Neutrophil (primary cell): ENCODE data around the gene RAD54L.
"Not testable (repeated sequence)": the region's sequence is repeated elsewhere in the genome, so short reads cannot be mapped to it uniquely, and the experiment has no call there.

Source experiments
- H3K27ac ChIP-seq: fragments of 200-600 bp; sonication (generic); 2 replicates; pipeline ENCODE4 v1.5.1; 2016; ENCODE audit warnings: mild to moderate bottlenecking, moderate library complexity
- H3K27me3 ChIP-seq: fragments of 200-600 bp; sonication (generic); 2 replicates; pipeline ENCODE4 v1.6.0; 2016; ENCODE audit warnings: mild to moderate bottlenecking
- H3K36me3 ChIP-seq: fragments of 200-600 bp; sonication (generic); 2 replicates; pipeline ENCODE4 v1.5.1; 2017
- H3K4me1 ChIP-seq, 2 experiments: fragments of 200-600 bp in 1 of 2; sonication (generic) in 1 of 2; 1 replicate in 1 of 2; 2 replicates in 1 of 2; pipeline versions ENCODE4 v1.5.1 to v1.6.1; 2013 to 2016; ENCODE audit warnings: low read depth in 1 of 2, low read length in 1 of 2, mild to moderate bottlenecking in 1 of 2, moderate library complexity in 1 of 2; ENCODE audit not compliant: control insufficient read depth in 1 of 2, insufficient read depth in 1 of 2
- H3K4me3 ChIP-seq, 2 experiments: fragments of 200-600 bp in 1 of 2; sonication (generic) in 1 of 2; 1 replicate in 1 of 2; 2 replicates in 1 of 2; pipeline ENCODE4 v1.5.1; 2013 to 2016; ENCODE audit warnings: low read depth in 1 of 2, low read length in 1 of 2, mild to moderate bottlenecking in 1 of 2, moderate library complexity in 1 of 2
- H3K9me3 ChIP-seq: fragments of 200-600 bp; sonication (generic); 2 replicates; pipeline ENCODE4 v1.5.1; 2016
- CTCF ChIP-seq: fragments of 200-600 bp; sonication (generic); IDR thresholded peaks from 2 replicates; pipeline ENCODE4 v1.5.1; 2016; ENCODE audit warnings: antibody characterized with exemption

Gene RAD54L

GRCh38 chr1:46218443-46218842 is 29.1 kb upstream of the RAD54L start:
- peaks cover 3% of the 10 kb centered on the region for H3K36me3 ChIP-seq
- TF ChIP-seq CTCF = no peak
- H3K27ac ChIP-seq = no peak overlapping the region
- H3K4me3 ChIP-seq = no peak overlapping the region
- H3K27me3 ChIP-seq = no peaks in the 10 kb centered on the region
- H3K4me1 ChIP-seq = peaks cover 0 to under 1% of the 10 kb centered on the region in 2 experiments
- no peaks in the 10 kb centered on the region for H3K9me3 ChIP-seq

GRCh38 chr1:46219551-46220520 is 27.7 kb upstream of the RAD54L start:
- H3K4me3 ChIP-seq = no peak overlapping the region
- no peaks in the 10 kb centered on the region for H3K9me3 ChIP-seq
- no peaks in the 10 kb centered on the region for H3K27me3 ChIP-seq
- no peak for TF ChIP-seq CTCF
- H3K27ac ChIP-seq = no peak overlapping the region
- H3K36me3 ChIP-seq = peaks cover 3% of the 10 kb centered on the region
- peaks cover 0 to 3% of the 10 kb centered on the region in 2 experiments for H3K4me1 ChIP-seq

- Histone ChIP-seq H3K4me3 (no peak overlapping the region), H3K27ac (no peak overlapping the region), H3K36me3 (peaks cover 3% of the 10 kb centered on the region), H3K4me1 (peaks cover 0 to 3% of the 10 kb centered on the region in 2 experiments), H3K27me3 (no peaks in the 10 kb centered on the region), H3K9me3 (no peaks in the 10 kb centered on the region)
- TF ChIP-seq CTCF = no peak
These were observed 26.8 kb upstream of the RAD54L start for GRCh38 chr1:46220808-46221207.

- H3K9me3 ChIP-seq = no peaks in the 10 kb centered on the region
- no peak overlapping the region for H3K4me3 ChIP-seq
- no peaks in the 10 kb centered on the region for H3K27me3 ChIP-seq
- H3K4me1 ChIP-seq = peaks cover 0 to 3% of the 10 kb centered on the region in 2 experiments
- TF ChIP-seq CTCF = no peak
- H3K36me3 ChIP-seq = peaks cover 3% of the 10 kb centered on the region
- no peak overlapping the region for H3K27ac ChIP-seq
These were observed 25.8 kb upstream of the RAD54L start for GRCh38 chr1:46221749-46222148.

- H3K27me3 ChIP-seq, H3K4me1 ChIP-seq, H3K4me3 ChIP-seq, H3K27ac ChIP-seq, H3K9me3 ChIP-seq, H3K36me3 ChIP-seq: not testable (repeated sequence)
These were observed 24.5 kb upstream of the RAD54L start for GRCh38 chr1:46223055-46223454.

- peak; percentile 80 for TF ChIP-seq CTCF
- no peaks in the 10 kb centered on the region for H3K9me3 ChIP-seq
- H3K27ac ChIP-seq = no peak overlapping the region
- peaks cover 3% of the 10 kb centered on the region for H3K36me3 ChIP-seq
- H3K27me3 ChIP-seq = no peaks in the 10 kb centered on the region
- H3K4me1 ChIP-seq = peaks cover 0 to 3% of the 10 kb centered on the region in 2 experiments
- no peak overlapping the region for H3K4me3 ChIP-seq
These were observed 24.1 kb upstream of the RAD54L start for GRCh38 chr1:46223472-46223943.
